ENCODE results near the gene CD300E.

The CD300E gene

GRCh38 chr17:74654742-74655141 is 31.2 kb upstream of the CD300E start:
- H3K4me3 ChIP-seq (ENCODE audit: control insufficient read depth, low read depth, low read length): no peak overlapping the region
- no peak for DNase-seq (ENCODE audit: low read depth)

GRCh38 chr17:74652020-74652419 is 28.5 kb upstream of the CD300E start:
- no peak overlapping the region for H3K4me3 ChIP-seq (ENCODE audit: control insufficient read depth, low read depth, low read length)
- TF ChIP-seq CTCF (IDR thresholded peaks at IDR 0.05; ENCODE audit: control insufficient read depth, insufficient read depth, low read depth, low read length, missing control alignments): no peak
- no peak for DNase-seq (ENCODE audit: low read depth)

More at GRCh38 chr17:74654742-74655141, 31.2 kb upstream of the CD300E start:
- no peak for TF ChIP-seq CTCF (IDR thresholded peaks at IDR 0.05; ENCODE audit: control insufficient read depth, insufficient read depth, low read depth, low read length, missing control alignments)

- no peak for TF ChIP-seq CTCF (IDR thresholded peaks at IDR 0.05; ENCODE audit: control insufficient read depth, insufficient read depth, low read depth, low read length, missing control alignments)
- no peak for DNase-seq (ENCODE audit: low read depth)
- no peak overlapping the region for H3K4me3 ChIP-seq (ENCODE audit: control insufficient read depth, low read depth, low read length)
Measured at GRCh38 chr17:74649909-74650308, 26.4 kb upstream of the CD300E start.

- no peak for TF ChIP-seq CTCF (IDR thresholded peaks at IDR 0.05; ENCODE audit: control insufficient read depth, insufficient read depth, low read depth, low read length, missing control alignments)
- no peak for DNase-seq (ENCODE audit: low read depth)
- H3K4me3 ChIP-seq (ENCODE audit: control insufficient read depth, low read depth, low read length): no peak overlapping the region
Measured at GRCh38 chr17:74647871-74648672, 24.5 kb upstream of the CD300E start.

- H3K4me3 ChIP-seq (ENCODE audit: control insufficient read depth, low read depth, low read length): no peak overlapping the region
- TF ChIP-seq CTCF (IDR thresholded peaks at IDR 0.05; ENCODE audit: control insufficient read depth, insufficient read depth, low read depth, low read length, missing control alignments): no peak
- no peak for DNase-seq (ENCODE audit: low read depth)
Measured at GRCh38 chr17:74646231-74646630, 22.7 kb upstream of the CD300E start.

- no peak for TF ChIP-seq CTCF (IDR thresholded peaks at IDR 0.05; ENCODE audit: control insufficient read depth, insufficient read depth, low read depth, low read length, missing control alignments)
- H3K4me3 ChIP-seq (ENCODE audit: control insufficient read depth, low read depth, low read length): no peak overlapping the region
- no peak for DNase-seq (ENCODE audit: low read depth)
Measured at GRCh38 chr17:74645010-74645409, 21.5 kb upstream of the CD300E start.

Measured in AG09309 (cell line).